ENCODE results near the gene BUD31.

DNA sequence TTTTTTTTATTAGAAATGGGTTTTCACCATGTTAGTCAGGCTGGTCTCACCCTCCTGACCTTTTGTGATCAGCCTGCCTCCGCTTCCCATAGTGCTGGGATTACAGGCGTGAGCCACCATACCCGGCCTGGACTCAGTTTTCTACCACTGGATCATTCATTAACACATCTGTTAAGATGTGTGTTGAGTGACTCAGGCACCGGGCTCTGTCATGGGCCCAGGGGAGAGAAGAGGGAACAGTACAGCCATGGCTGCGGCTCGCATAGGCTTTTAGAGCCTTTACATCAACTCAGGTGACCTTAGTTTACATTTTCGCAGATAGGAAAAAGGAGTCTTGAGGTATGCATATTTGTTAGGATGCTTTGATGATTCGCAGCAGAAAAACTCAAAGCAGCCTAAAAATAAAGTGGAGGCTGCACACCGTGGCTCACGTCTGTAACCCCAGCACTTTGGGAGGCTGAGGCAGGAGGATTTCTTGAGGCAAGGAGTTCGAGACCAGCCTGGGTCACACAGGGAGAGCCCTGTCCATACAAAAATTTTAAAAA is 37.3 kb upstream of the BUD31 start:
- TF ChIP-seq ZNF549 (tag by site-specific recombination; IDR thresholded peaks at IDR 0.05) (no peak), ZNF544 (tag by site-specific recombination; IDR thresholded peaks at IDR 0.05) (no peak), BCL11A (tag by site-specific recombination; IDR thresholded peaks at IDR 0.05; ENCODE audit: low read depth) (no peak), ZFP41 (tag by site-specific recombination; IDR thresholded peaks at IDR 0.05; ENCODE audit: borderline replicate concordance) (no peak), ZNF274 (IDR thresholded peaks at IDR 0.05; ENCODE audit: low read length) (no peak), ZNF274 (tag by site-specific recombination; IDR thresholded peaks at IDR 0.05; ENCODE audit: borderline replicate concordance) (no peak)
- TF ChIP-seq, protein P1, sequence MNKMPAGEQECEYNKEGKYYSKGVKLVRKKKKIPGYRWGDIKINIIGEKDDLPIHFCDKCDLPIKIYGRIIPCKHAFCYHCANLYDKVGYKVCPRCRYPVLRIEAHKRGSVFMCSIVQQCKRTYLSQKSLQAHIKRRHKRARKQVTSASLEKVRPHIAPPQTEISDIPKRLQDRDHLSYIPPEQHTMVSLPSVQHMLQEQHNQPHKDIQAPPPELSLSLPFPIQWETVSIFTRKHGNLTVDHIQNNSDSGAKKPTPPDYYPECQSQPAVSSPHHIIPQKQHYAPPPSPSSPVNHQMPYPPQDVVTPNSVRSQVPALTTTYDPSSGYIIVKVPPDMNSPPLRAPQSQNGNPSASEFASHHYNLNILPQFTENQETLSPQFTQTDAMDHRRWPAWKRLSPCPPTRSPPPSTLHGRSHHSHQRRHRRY (tag by site-specific recombination; IDR thresholded peaks at IDR 0.05): no peak
- TF ChIP-seq, protein P2, sequence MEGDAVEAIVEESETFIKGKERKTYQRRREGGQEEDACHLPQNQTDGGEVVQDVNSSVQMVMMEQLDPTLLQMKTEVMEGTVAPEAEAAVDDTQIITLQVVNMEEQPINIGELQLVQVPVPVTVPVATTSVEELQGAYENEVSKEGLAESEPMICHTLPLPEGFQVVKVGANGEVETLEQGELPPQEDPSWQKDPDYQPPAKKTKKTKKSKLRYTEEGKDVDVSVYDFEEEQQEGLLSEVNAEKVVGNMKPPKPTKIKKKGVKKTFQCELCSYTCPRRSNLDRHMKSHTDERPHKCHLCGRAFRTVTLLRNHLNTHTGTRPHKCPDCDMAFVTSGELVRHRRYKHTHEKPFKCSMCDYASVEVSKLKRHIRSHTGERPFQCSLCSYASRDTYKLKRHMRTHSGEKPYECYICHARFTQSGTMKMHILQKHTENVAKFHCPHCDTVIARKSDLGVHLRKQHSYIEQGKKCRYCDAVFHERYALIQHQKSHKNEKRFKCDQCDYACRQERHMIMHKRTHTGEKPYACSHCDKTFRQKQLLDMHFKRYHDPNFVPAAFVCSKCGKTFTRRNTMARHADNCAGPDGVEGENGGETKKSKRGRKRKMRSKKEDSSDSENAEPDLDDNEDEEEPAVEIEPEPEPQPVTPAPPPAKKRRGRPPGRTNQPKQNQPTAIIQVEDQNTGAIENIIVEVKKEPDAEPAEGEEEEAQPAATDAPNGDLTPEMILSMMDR (tag by site-specific recombination; IDR thresholded peaks at IDR 0.05): no peak
- TF ChIP-seq, protein P3, sequence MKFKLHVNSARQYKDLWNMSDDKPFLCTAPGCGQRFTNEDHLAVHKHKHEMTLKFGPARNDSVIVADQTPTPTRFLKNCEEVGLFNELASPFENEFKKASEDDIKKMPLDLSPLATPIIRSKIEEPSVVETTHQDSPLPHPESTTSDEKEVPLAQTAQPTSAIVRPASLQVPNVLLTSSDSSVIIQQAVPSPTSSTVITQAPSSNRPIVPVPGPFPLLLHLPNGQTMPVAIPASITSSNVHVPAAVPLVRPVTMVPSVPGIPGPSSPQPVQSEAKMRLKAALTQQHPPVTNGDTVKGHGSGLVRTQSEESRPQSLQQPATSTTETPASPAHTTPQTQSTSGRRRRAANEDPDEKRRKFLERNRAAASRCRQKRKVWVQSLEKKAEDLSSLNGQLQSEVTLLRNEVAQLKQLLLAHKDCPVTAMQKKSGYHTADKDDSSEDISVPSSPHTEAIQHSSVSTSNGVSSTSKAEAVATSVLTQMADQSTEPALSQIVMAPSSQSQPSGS (tag by site-specific recombination; IDR thresholded peaks at IDR 0.05; ENCODE audit: low read depth): no peak

All from HEK293 (cell line).